Left ventricle myocardium inferior (tissue), 1 donor: Measurements from ENCODE around the gene TDP2. TPM values are rescaled to one million over a fixed set of nuclear protein-coding genes. Genes with fewer than 3 reads are reported as not detected.
A peak's percentile ranks its signal among the peaks of the same experiment; 100 is the strongest.
"Not testable (repeated sequence)": the region's sequence is repeated elsewhere in the genome, so short reads cannot be mapped to it uniquely, and the experiment has no call there.

Experiments used
- DNase-seq: peaks from one replicate; pipeline ENCODE4 v3.0.0-alpha.2; 2020
- H3K27ac ChIP-seq: fragments of 200-600 bp; replicated peaks from 2 replicates; pipeline ENCODE4 v1.8.0; 2021
- H3K27me3 ChIP-seq: fragments of 200-600 bp; 2 replicates; pipeline ENCODE4 v1.8.0; 2021; ENCODE audit warnings: low read depth
- H3K36me3 ChIP-seq: fragments of 200-600 bp; 2 replicates; pipeline ENCODE4 v1.8.0; 2021
- H3K4me1 ChIP-seq: fragments of 200-600 bp; 2 replicates; pipeline ENCODE4 v1.8.0; 2021
- H3K4me3 ChIP-seq: fragments of 200-600 bp; 2 replicates; pipeline ENCODE4 v1.8.0; 2021; ENCODE audit warnings: mild to moderate bottlenecking, moderate library complexity
- H3K9me3 ChIP-seq: fragments of 200-600 bp; replicated peaks from 2 replicates; pipeline ENCODE4 v1.8.0; 2021
- intact Hi-C: fragments of 100-400 bp; cut with micrococcal nuclease; formaldehyde crosslinking; loops from one replicate; pipeline ENCODE4 v1.11.0; 2022
- total RNA-seq: library from RNA; stranded (reverse); fragmentation: NEBNext Ultra II Directional; extraction: Animal tissue kit (Norgen Biotek cat#: 25700); gene quantifications from one replicate; pipeline ENCODE4 v1.2.1, GENCODE V29; 2021
- TF ChIP-seq, protein P1 (sequence below): fragments of 200-600 bp; IDR thresholded peaks from 2 replicates; pipeline ENCODE4 v1.8.0; 2021; ENCODE audit warnings: antibody characterized with exemption, mild to moderate bottlenecking, borderline replicate concordance
- donor health status: DM: no; HTN: yes; CAD: no; lungs with severe emphysema.

TDP2 gene
- total RNA-seq, 1 donor from 2014 or later, result 22.1 TPM

DNA sequence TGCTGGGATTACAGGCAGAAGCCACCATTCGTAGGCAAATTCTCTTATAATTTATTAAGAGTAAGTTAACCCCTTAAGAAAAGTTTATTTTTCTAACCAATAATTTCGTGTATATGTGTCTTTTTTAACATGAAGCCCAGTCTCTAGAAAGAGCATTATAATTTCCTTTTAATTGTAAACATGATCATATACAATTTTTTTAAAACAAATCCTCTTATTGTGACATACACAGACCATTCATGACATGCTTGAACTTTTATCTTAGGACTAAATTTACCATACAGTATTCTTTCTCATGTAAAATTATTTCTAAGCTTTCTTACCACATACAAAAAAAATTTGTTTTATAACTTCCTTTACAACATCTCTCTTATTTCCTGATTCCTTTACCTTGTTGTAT, 6.9 kb upstream of the TDP2 start:
- no peak overlapping the region for H3K4me3 ChIP-seq
- no peak for DNase-seq
- TF ChIP-seq, protein P1, sequence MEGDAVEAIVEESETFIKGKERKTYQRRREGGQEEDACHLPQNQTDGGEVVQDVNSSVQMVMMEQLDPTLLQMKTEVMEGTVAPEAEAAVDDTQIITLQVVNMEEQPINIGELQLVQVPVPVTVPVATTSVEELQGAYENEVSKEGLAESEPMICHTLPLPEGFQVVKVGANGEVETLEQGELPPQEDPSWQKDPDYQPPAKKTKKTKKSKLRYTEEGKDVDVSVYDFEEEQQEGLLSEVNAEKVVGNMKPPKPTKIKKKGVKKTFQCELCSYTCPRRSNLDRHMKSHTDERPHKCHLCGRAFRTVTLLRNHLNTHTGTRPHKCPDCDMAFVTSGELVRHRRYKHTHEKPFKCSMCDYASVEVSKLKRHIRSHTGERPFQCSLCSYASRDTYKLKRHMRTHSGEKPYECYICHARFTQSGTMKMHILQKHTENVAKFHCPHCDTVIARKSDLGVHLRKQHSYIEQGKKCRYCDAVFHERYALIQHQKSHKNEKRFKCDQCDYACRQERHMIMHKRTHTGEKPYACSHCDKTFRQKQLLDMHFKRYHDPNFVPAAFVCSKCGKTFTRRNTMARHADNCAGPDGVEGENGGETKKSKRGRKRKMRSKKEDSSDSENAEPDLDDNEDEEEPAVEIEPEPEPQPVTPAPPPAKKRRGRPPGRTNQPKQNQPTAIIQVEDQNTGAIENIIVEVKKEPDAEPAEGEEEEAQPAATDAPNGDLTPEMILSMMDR, result no peak
- no peak overlapping the region for H3K27ac ChIP-seq
- intact Hi-C loops, result no loop called here
- H3K4me1 ChIP-seq, result peaks cover 3% of the 10 kb centered on the region
- peaks cover 18% of the 10 kb centered on the region for H3K9me3 ChIP-seq
- no peaks in the 10 kb centered on the region for H3K27me3 ChIP-seq
- peaks cover 14% of the 10 kb centered on the region for H3K36me3 ChIP-seq

DNA sequence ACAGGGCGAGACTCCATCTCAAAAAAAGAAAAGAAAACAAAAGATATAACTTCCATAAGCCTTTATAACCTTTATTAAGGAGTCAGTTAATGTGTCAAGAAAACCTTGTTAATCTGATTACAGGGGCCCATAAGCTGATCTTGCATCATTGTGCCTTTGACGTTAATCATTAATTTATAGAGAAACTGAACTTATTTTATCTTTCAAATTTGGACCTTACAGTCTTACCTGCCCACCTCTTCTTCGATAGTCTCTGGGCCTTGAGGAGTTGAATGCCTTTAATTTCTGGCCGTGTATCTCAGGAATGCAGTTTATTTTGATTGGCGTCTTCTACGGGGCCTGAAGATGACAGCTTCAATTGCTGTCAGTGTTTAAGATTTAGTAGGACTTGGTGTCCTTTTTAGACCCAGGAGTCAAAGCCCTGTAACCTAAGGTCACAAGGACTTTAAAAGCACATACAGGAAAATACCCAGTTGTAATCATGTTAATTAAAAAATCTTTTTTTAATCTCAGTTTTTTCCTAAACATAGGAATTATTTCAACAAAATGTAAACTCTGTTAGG, 6.0 kb upstream of the TDP2 start:
- Histone ChIP-seq H3K27ac (no peak overlapping the region), H3K4me1 (peaks cover 12% of the 10 kb centered on the region), H3K36me3 (peaks cover 14% of the 10 kb centered on the region), H3K27me3 (no peaks in the 10 kb centered on the region), H3K4me3 (no peak overlapping the region), H3K9me3 (peaks cover 18% of the 10 kb centered on the region)
- intact Hi-C loops, result no loop called here
- TF ChIP-seq, protein P1, result no peak
- DNase-seq, result no peak

DNA sequence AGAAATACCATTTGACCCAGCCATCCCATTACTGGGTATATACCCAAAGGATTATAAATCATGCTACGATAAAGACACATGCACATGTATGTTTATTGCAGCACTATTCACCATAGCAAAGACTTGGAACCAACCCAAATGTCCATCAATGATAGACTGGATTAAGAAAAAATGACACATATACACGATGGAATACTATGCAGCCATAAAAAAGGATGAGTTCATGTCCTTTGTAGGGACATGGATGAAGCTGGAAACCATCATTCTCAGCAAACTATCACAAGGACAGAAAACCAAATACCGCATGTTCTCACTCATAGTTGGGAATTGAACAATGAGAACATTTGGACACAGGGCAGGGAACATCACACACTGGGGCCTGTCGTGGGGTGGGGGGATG, 4.4 kb upstream of the TDP2 start:
- H3K27me3 ChIP-seq, DNase-seq, H3K4me3 ChIP-seq, H3K27ac ChIP-seq, intact Hi-C loops: not testable (repeated sequence)
- H3K4me1 ChIP-seq, result peaks cover 25% of the 10 kb centered on the region
- peaks cover 18% of the 10 kb centered on the region for H3K9me3 ChIP-seq
- peaks cover 14% of the 10 kb centered on the region for H3K36me3 ChIP-seq

DNA sequence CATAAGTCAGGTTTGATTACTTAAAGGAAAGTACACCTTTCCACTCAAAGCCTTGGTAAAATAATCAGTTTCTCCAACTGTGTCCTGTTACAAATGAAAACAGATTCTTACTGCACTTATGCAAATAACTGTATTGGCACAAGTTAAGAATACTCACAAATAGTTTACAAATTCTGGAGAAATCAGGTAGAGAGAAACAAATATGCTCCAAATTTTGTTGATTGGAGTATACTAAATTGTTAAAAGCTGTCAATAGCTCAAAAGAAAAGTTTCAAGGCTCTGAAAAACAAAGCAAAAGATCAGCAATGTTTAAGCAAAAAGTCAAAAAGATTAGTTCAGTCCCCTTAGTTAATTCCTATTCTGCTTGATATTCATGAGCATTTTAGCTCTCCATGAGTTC, 3.8 kb upstream of the TDP2 start:
- intact Hi-C loops, DNase-seq, H3K4me3 ChIP-seq, H3K27me3 ChIP-seq, H3K27ac ChIP-seq: not testable (repeated sequence)
- peaks cover 18% of the 10 kb centered on the region for H3K9me3 ChIP-seq
- H3K36me3 ChIP-seq, result peaks cover 14% of the 10 kb centered on the region
- peaks cover 31% of the 10 kb centered on the region for H3K4me1 ChIP-seq

DNA sequence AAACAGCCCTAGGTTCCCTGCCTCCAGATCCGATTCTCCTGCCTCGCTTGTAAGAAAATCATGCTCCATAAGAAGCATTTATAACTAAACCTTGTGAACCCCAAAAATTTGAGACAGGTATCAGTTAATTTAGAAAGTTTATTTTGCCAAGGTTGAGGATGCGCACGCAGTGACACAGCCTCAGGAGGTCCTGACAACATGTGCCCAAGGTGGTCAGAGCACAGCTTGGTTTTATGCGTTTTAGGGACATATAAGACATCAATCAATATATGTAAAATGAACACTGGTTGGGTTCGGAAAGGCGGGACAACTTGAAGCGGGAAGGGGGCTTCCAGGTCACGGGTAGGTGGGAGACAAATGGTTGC, 2.3 kb upstream of the TDP2 start:
- Histone ChIP-seq H3K4me3 (no peak overlapping the region), H3K27ac (no peak overlapping the region), H3K9me3 (peaks cover 17% of the 10 kb centered on the region), H3K27me3 (no peaks in the 10 kb centered on the region), H3K4me1 (peaks cover 44% of the 10 kb centered on the region), H3K36me3 (peaks cover 17% of the 10 kb centered on the region)
- TF ChIP-seq, protein P1, result no peak
- intact Hi-C loops, result no loop called here
- no peak for DNase-seq

DNA sequence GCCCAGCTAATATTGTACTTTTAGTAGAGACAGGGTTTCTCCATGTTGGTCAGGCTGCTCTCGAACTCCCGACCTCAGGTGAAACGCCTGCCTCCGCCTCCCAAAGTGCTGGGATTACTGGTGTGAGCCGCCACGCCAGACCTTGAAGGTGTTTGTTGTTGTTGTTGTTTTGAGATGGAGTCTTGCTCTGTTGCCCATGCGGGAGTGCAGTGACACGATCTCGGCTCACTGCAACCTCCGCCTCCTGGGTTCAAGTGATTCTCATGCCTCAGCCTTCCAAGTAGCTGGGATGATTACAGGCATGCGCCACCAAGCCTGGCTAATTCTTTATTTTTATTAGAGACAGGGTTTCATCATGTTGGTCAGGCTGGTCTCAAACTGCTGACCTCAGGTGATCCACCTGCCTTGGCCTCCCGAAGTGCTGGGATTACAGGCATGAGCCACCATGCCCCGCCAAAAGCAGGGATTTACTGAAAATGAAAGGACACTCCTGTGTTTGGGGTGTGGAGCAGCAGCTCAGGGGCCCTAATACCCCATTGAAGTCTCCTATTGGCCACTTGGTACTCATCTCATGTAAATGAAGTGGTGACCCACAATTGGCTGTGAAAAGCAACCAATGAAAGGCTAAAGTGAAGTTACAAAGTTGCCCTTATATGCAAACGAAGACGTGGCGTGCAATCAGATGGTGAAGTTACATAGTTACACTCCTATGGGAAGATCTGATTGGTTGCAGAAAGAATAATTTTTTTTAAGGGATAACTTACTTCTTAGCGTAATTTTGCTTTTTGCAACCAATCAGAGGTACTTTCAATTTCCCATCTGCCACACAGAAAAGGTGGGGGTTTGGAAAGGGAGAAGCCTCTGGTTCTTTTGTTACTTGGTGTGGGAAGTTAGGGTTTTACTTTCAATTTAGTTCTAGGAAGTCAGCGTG, 1.6 kb upstream of the TDP2 start:
- intact Hi-C loops, result not testable (repeated sequence)
- peak overlapping the region; percentile 95 for H3K27ac ChIP-seq

DNA sequence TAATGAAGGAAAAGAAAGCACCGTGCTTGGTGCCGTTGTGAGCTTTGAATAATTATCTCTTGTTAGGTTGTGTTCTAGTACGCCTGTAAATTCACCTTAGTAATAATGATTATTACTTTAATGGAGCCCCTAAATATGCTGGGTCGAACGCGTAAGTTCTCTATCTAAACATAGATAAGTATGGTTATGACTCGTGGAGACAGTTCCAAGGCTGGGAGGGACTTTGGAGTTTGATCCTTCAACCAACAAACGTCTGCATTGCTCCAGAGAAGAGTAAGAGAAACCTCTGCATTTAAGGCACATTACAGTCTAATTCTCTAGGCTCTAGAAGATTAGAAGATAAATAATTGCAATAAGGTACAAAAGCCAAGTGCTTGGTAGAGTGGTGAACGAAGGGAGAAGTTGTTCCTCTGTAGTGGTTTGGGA, 692 bp upstream of the TDP2 start:
- Histone ChIP-seq H3K36me3 (peaks cover 33% of the 10 kb centered on the region), H3K27me3 (no peaks in the 10 kb centered on the region), H3K9me3 (peaks cover 8% of the 10 kb centered on the region), H3K4me1 (peaks cover 50% of the 10 kb centered on the region), H3K4me3 (peak overlapping the region; percentile 86), H3K27ac (peak overlapping the region; percentile 95)
- intact Hi-C loops, result no loop called here
- DNase-seq, result no peak
- TF ChIP-seq, protein P1, result no peak

More for the DNA sequence above, 1.6 kb upstream of the TDP2 start:
- H3K9me3 ChIP-seq, result peaks cover 10% of the 10 kb centered on the region
- peaks cover 24% of the 10 kb centered on the region for H3K36me3 ChIP-seq
- H3K4me1 ChIP-seq, result peaks cover 50% of the 10 kb centered on the region
- H3K27me3 ChIP-seq, DNase-seq: not testable (repeated sequence)
- H3K4me3 ChIP-seq, result peak overlapping the region; percentile 86
